HepG2 (cell line): Measurements from ENCODE around the gene GNG7. TPM values are rescaled to one million over a fixed set of nuclear protein-coding genes. Genes with fewer than 3 reads are reported as not detected.

Experiments used
- IRF2 ChIP-seq: IDR thresholded peaks from 2 replicates; pipeline ENCODE4 v1.6.1; 2018; ENCODE audit warnings: missing genetic modification reagents, missing compliant biosample characterization
- KDM4B ChIP-seq: sonication (generic); formaldehyde crosslinking; IDR thresholded peaks from 2 replicates; pipeline ENCODE4 v1.4.0; 2020; ENCODE audit warnings: missing genetic modification reagents
- MED13 ChIP-seq: sonication (generic); formaldehyde crosslinking; IDR thresholded peaks from 2 replicates; pipeline ENCODE4 v1.5.0; 2020; ENCODE audit warnings: missing genetic modification reagents
- MXD4 ChIP-seq: IDR thresholded peaks from 2 replicates; pipeline ENCODE4 v1.6.1; 2016; ENCODE audit warnings: mild to moderate bottlenecking, missing biosample characterization, missing genetic modification reagents
- MYC ChIP-seq: sonication (generic); formaldehyde crosslinking; IDR thresholded peaks from 2 replicates; pipeline ENCODE4 v1.9.0; 2021; ENCODE audit warnings: missing genetic modification reagents, borderline replicate concordance
- RFX1 ChIP-seq: fragments of 450-650 bp; IDR thresholded peaks from 2 replicates; pipeline ENCODE4 v1.6.1; 2017
- SATB2 ChIP-seq: sonication (generic); formaldehyde crosslinking; IDR thresholded peaks from 2 replicates; pipeline ENCODE4 v1.5.0; 2020; ENCODE audit warnings: missing genetic modification reagents
- SUZ12 ChIP-seq: fragments of 150-350 bp; IDR thresholded peaks from 2 replicates; pipeline ENCODE4 v1.6.1; 2014; ENCODE audit warnings: low read depth, low read length
- TARDBP ChIP-seq: sonication (generic); formaldehyde crosslinking; IDR thresholded peaks from 2 replicates; pipeline ENCODE4 v1.8.0; 2022; ENCODE audit warnings: mild to moderate bottlenecking, missing genetic modification reagents
- TEAD3 ChIP-seq: optimal IDR thresholded peaks from 2 replicates; pipeline ENCODE3; 2016; ENCODE audit warnings: borderline replicate concordance
- ZNF12 ChIP-seq: sonication (generic); formaldehyde crosslinking; IDR thresholded peaks from 2 replicates; pipeline ENCODE4 v1.5.0; 2020; ENCODE audit warnings: missing genetic modification reagents
- ZNF207 ChIP-seq: fragments of 450-650 bp; IDR thresholded peaks from 2 replicates; pipeline ENCODE4 v1.6.1; 2016; ENCODE audit warnings: antibody characterized with exemption, borderline replicate concordance
- ZNF253 ChIP-seq: sonication (generic); formaldehyde crosslinking; IDR thresholded peaks from 2 replicates; pipeline ENCODE4 v1.8.0; 2022; ENCODE audit warnings: mild to moderate bottlenecking, missing genetic modification reagents, borderline replicate concordance
- ZNF260 ChIP-seq: sonication (generic); formaldehyde crosslinking; IDR thresholded peaks from 2 replicates; pipeline ENCODE4 v1.4.0; 2020; ENCODE audit warnings: missing genetic modification reagents, low read depth, mild to moderate bottlenecking, borderline replicate concordance
- ZNF337 ChIP-seq: sonication (generic); formaldehyde crosslinking; IDR thresholded peaks from 2 replicates; pipeline ENCODE4 v1.5.1; 2020; ENCODE audit warnings: missing genetic modification reagents, low read depth, mild to moderate bottlenecking, borderline replicate concordance
- ZNF577 ChIP-seq: sonication (generic); formaldehyde crosslinking; IDR thresholded peaks from 2 replicates; pipeline ENCODE4 v1.4.0; 2020; ENCODE audit warnings: mild to moderate bottlenecking, low read depth, missing genetic modification reagents, borderline replicate concordance
- ZNF614 ChIP-seq: IDR thresholded peaks from 2 replicates; pipeline ENCODE4 v1.6.1; 2018; ENCODE audit warnings: missing biosample characterization, missing genetic modification reagents, inconsistent platforms, borderline replicate concordance
- ZNF678 ChIP-seq: sonication (generic); formaldehyde crosslinking; IDR thresholded peaks from 2 replicates; pipeline ENCODE4 v1.4.0; 2020; ENCODE audit warnings: mild to moderate bottlenecking, missing genetic modification reagents
- ZSCAN20 ChIP-seq: sonication (generic); formaldehyde crosslinking; IDR thresholded peaks from 2 replicates; pipeline ENCODE4 v1.4.0; 2020; ENCODE audit warnings: missing genetic modification reagents, mild to moderate bottlenecking, borderline replicate concordance
- polyA plus RNA-seq, 8 experiments: library from polyadenylated mRNA; depleted of rRNA in 3 of 8; stranded (reverse) in 7 of 8; unstranded in 1 of 8; fragments of >200 nt; fragmentation: Illumina TruSeq in 4 of 8; extraction: Trizol in 4 of 8; gene quantifications; 2 replicates each; pipeline versions ENCODE4 v1.2.1 to v1.2.3, GENCODE V29; 2011 to 2016; ENCODE audit warnings: low read depth in 4 of 8, missing spikeins in 1 of 8, mixed read lengths in 1 of 8; ENCODE audit not compliant: insufficient read depth in 1 of 8
- total RNA-seq, 5 experiments: library from RNA; depleted of rRNA; stranded (reverse); fragments of >200 nt; fragmentation: Illumina TruSeq; extraction: Trizol; gene quantifications; 2 replicates each; pipeline ENCODE4 v1.2.3, GENCODE V29; 2016; ENCODE audit warnings: low read depth in 1 of 5
- TF ChIP-seq, protein P1 (sequence below): sonication (generic); formaldehyde crosslinking; IDR thresholded peaks from 2 replicates; pipeline ENCODE4 v1.4.0; 2020; ENCODE audit warnings: missing genetic modification reagents, borderline replicate concordance
- TF ChIP-seq, protein P2 (sequence below): sonication (generic); formaldehyde crosslinking; IDR thresholded peaks from 2 replicates; pipeline ENCODE4 v1.5.0; 2020; ENCODE audit warnings: mild to moderate bottlenecking, missing genetic modification reagents
- TF ChIP-seq, protein P3 (sequence below): sonication (generic); formaldehyde crosslinking; IDR thresholded peaks from 2 replicates; pipeline ENCODE4 v1.5.1; 2020; ENCODE audit warnings: mild to moderate bottlenecking, missing genetic modification reagents, moderate library complexity
- TF ChIP-seq, protein P4 (sequence below): sonication (generic); formaldehyde crosslinking; conservative IDR thresholded peaks from 2 replicates; pipeline ENCODE4 v1.8.0; 2022; ENCODE audit warnings: low read depth, missing genetic modification reagents
- TF ChIP-seq, protein P5 (sequence below): sonication (generic); formaldehyde crosslinking; IDR thresholded peaks from 2 replicates; pipeline ENCODE4 v1.8.0; 2022; ENCODE audit warnings: mild to moderate bottlenecking, missing genetic modification reagents, moderate library complexity

GNG7 gene
- total and polyA plus RNA-seq, 2 of the 13 experiments (the other 11 are each of a cell fraction or from before 2014, with no cell fraction given) = 1.4 to 3.3 TPM

DNA sequence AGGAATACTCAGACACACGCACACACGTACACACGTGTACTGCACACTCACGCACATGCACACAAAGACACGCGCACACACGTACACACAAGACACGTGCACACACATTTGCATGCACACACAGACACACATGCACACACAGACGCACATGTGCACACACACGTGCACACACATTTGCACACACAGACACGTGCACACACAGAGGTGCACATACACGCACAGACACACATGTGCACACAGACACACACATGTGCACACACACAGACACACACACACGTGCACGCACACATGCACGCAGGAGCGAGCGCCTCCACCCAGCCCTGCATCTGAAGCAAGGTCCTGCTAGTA lies 145.4 kb downstream of the GNG7 start (continued):
- TF ChIP-seq, protein P1, sequence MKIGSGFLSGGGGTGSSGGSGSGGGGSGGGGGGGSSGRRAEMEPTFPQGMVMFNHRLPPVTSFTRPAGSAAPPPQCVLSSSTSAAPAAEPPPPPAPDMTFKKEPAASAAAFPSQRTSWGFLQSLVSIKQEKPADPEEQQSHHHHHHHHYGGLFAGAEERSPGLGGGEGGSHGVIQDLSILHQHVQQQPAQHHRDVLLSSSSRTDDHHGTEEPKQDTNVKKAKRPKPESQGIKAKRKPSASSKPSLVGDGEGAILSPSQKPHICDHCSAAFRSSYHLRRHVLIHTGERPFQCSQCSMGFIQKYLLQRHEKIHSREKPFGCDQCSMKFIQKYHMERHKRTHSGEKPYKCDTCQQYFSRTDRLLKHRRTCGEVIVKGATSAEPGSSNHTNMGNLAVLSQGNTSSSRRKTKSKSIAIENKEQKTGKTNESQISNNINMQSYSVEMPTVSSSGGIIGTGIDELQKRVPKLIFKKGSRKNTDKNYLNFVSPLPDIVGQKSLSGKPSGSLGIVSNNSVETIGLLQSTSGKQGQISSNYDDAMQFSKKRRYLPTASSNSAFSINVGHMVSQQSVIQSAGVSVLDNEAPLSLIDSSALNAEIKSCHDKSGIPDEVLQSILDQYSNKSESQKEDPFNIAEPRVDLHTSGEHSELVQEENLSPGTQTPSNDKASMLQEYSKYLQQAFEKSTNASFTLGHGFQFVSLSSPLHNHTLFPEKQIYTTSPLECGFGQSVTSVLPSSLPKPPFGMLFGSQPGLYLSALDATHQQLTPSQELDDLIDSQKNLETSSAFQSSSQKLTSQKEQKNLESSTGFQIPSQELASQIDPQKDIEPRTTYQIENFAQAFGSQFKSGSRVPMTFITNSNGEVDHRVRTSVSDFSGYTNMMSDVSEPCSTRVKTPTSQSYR (CRISPR knock-in tag) = no peak
- TF ChIP-seq ZNF678 (no peak), SATB2 (CRISPR knock-in tag) (no peak), MED13 (CRISPR knock-in tag) (no peak), ZNF12 (CRISPR knock-in tag) (no peak), TEAD3 (peak; percentile 41), ZSCAN20 (CRISPR knock-in tag) (no peak), MXD4 (CRISPR knock-in tag) (no peak), ZNF253 (CRISPR knock-in tag) (no peak), KDM4B (CRISPR knock-in tag) (no peak), TARDBP (CRISPR knock-in tag) (0 out of 2 replicates have a peak, but pooled peaks have one; percentile 21), IRF2 (no peak), ZNF614 (CRISPR knock-in tag) (no peak), ZNF207 (0 out of 2 replicates have a peak, but pooled peaks have one; percentile 86), ZNF337 (CRISPR knock-in tag) (no peak), SUZ12 (no peak), ZNF260 (no peak), RFX1 (no peak), ZNF577 (CRISPR knock-in tag) (no peak), MYC (peak; percentile 4; the same call in 1 of the 2 replicates)
- TF ChIP-seq, protein P2, sequence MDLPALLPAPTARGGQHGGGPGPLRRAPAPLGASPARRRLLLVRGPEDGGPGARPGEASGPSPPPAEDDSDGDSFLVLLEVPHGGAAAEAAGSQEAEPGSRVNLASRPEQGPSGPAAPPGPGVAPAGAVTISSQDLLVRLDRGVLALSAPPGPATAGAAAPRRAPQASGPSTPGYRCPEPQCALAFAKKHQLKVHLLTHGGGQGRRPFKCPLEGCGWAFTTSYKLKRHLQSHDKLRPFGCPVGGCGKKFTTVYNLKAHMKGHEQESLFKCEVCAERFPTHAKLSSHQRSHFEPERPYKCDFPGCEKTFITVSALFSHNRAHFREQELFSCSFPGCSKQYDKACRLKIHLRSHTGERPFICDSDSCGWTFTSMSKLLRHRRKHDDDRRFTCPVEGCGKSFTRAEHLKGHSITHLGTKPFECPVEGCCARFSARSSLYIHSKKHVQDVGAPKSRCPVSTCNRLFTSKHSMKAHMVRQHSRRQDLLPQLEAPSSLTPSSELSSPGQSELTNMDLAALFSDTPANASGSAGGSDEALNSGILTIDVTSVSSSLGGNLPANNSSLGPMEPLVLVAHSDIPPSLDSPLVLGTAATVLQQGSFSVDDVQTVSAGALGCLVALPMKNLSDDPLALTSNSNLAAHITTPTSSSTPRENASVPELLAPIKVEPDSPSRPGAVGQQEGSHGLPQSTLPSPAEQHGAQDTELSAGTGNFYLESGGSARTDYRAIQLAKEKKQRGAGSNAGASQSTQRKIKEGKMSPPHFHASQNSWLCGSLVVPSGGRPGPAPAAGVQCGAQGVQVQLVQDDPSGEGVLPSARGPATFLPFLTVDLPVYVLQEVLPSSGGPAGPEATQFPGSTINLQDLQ (CRISPR knock-in tag) = no peak
- TF ChIP-seq, protein P3, sequence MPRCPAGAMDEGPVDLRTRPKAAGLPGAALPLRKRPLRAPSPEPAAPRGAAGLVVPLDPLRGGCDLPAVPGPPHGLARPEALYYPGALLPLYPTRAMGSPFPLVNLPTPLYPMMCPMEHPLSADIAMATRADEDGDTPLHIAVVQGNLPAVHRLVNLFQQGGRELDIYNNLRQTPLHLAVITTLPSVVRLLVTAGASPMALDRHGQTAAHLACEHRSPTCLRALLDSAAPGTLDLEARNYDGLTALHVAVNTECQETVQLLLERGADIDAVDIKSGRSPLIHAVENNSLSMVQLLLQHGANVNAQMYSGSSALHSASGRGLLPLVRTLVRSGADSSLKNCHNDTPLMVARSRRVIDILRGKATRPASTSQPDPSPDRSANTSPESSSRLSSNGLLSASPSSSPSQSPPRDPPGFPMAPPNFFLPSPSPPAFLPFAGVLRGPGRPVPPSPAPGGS (CRISPR knock-in tag) = no peak
- TF ChIP-seq, protein P4, sequence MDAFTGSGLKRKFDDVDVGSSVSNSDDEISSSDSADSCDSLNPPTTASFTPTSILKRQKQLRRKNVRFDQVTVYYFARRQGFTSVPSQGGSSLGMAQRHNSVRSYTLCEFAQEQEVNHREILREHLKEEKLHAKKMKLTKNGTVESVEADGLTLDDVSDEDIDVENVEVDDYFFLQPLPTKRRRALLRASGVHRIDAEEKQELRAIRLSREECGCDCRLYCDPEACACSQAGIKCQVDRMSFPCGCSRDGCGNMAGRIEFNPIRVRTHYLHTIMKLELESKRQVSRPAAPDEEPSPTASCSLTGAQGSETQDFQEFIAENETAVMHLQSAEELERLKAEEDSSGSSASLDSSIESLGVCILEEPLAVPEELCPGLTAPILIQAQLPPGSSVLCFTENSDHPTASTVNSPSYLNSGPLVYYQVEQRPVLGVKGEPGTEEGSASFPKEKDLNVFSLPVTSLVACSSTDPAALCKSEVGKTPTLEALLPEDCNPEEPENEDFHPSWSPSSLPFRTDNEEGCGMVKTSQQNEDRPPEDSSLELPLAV (CRISPR knock-in tag) = no peak
- TF ChIP-seq, protein P5, sequence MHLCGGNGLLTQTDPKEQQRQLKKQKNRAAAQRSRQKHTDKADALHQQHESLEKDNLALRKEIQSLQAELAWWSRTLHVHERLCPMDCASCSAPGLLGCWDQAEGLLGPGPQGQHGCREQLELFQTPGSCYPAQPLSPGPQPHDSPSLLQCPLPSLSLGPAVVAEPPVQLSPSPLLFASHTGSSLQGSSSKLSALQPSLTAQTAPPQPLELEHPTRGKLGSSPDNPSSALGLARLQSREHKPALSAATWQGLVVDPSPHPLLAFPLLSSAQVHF (CRISPR knock-in tag) = no peak
